ENCODE data around the gene ABCG1. TPM values are rescaled to one million over a fixed set of nuclear protein-coding genes. Genes with fewer than 3 reads are reported as not detected.

The ABCG1 gene
- total and polyA plus RNA-seq, 7 donors = 6.0 to 19.3 (median 11.6) TPM

- Histone ChIP-seq H3K4me3 (no peak overlapping the region), H3K27me3 (no peaks in the 10 kb centered on the region), H3K4me1 (no peaks in the 10 kb centered on the region), H3K36me3 (peaks cover 0 to 35% (median 8%) of the 10 kb centered on the region in 4 donors), H3K9me3 (no peaks in the 10 kb centered on the region), H3K27ac (no peak overlapping the region)
- 87 to 90% methylated on average over 13 of the region's 13 CpGs for WGBS, 2 donors
- no peak for DNase-seq
- intact Hi-C loops (cut with DNase I) = no loop called here
- TF ChIP-seq POLR2AphosphoS5 (IDR thresholded peaks at IDR 0.05) (no peak), EP300 (IDR thresholded peaks at IDR 0.05) (no peak), CTCF (IDR thresholded peaks at IDR 0.05) (no peak)
These were observed 57.1 kb downstream of the ABCG1 start for GRCh38 chr21:42276076-42276475.

GRCh38 chr21:42276526-42277154 lies 57.7 kb downstream of the ABCG1 start:
- 93% methylated on average over 17 of the region's 17 CpGs for WGBS, 2 donors
- H3K4me1 ChIP-seq = no peaks in the 10 kb centered on the region
- H3K27me3 ChIP-seq = no peaks in the 10 kb centered on the region
- no peak overlapping the region for H3K4me3 ChIP-seq
- no peaks in the 10 kb centered on the region for H3K9me3 ChIP-seq
- H3K27ac ChIP-seq = no peak overlapping the region
- H3K36me3 ChIP-seq = peaks cover 0 to 40% (median 8%) of the 10 kb centered on the region in 4 donors
- intact Hi-C loops (cut with DNase I) = no loop called here
- no peak for DNase-seq
- TF ChIP-seq POLR2A (IDR thresholded peaks at IDR 0.05) = no peak
- TF ChIP-seq CTCF (IDR thresholded peaks at IDR 0.05) = no peak
- no peak for TF ChIP-seq EP300 (IDR thresholded peaks at IDR 0.05)
- no peak for TF ChIP-seq POLR2AphosphoS5 (IDR thresholded peaks at IDR 0.05)

- H3K9me3 ChIP-seq = no peaks in the 10 kb centered on the region
- intact Hi-C loops (cut with DNase I) = no loop called here
- no peaks in the 10 kb centered on the region for H3K27me3 ChIP-seq
- WGBS, 2 donors = 88 to 94% methylated on average over 4 of the region's 4 CpGs
- H3K4me3 ChIP-seq = no peak overlapping the region
- H3K36me3 ChIP-seq = peaks cover 0 to 49% (median 9%) of the 10 kb centered on the region in 4 donors
- H3K27ac ChIP-seq = no peak overlapping the region
- TF ChIP-seq EP300 (IDR thresholded peaks at IDR 0.05) (no peak), CTCF (IDR thresholded peaks at IDR 0.05) (no peak), POLR2AphosphoS5 (IDR thresholded peaks at IDR 0.05) (no peak), POLR2A (IDR thresholded peaks at IDR 0.05) (no peak)
- DNase-seq = no peak
- no peaks in the 10 kb centered on the region for H3K4me1 ChIP-seq
These were observed 58.7 kb downstream of the ABCG1 start for GRCh38 chr21:42277593-42277992.

- 89 to 92% methylated on average over 19 of the region's 19 CpGs for WGBS, 2 donors
- no peaks in the 10 kb centered on the region for H3K9me3 ChIP-seq
- no peak for DNase-seq
- H3K4me3 ChIP-seq = no peak overlapping the region
- no peak overlapping the region for H3K27ac ChIP-seq
- TF ChIP-seq CTCF (IDR thresholded peaks at IDR 0.05) = no peak
- TF ChIP-seq POLR2AphosphoS5 (IDR thresholded peaks at IDR 0.05) = no peak
- no peak for TF ChIP-seq EP300 (IDR thresholded peaks at IDR 0.05)
- no peak for TF ChIP-seq POLR2A (IDR thresholded peaks at IDR 0.05)
- no peaks in the 10 kb centered on the region for H3K27me3 ChIP-seq
- peaks cover 0 to 46% (median 10%) of the 10 kb centered on the region in 4 donors for H3K36me3 ChIP-seq
- intact Hi-C loops (cut with DNase I) = no loop called here
- no peaks in the 10 kb centered on the region for H3K4me1 ChIP-seq
These were observed 59.7 kb downstream of the ABCG1 start for GRCh38 chr21:42278451-42279149.
